Suppressor macrophage (primary cell): ENCODE data around the gene GNAL.
"Not testable (repeated sequence)": the region's sequence is repeated elsewhere in the genome, so short reads cannot be mapped to it uniquely, and the experiment has no call there.

Experiments used
- DNase-seq, 4 experiments: peaks; one replicate each; pipeline ENCODE4 v3.0.0-alpha.2; 2020 to 2022

GNAL gene

GRCh38 chr18:11851146-11851805 is 162.2 kb downstream of the GNAL start, which contains the start of gene CHMP1B:
Gene CHMP1B, plus strand, starts transcription at chr18:11851413. Its CDS starts 99 bp downstream, at chr18:11851512.
- DNase-seq: peak; percentile 99 to 100 (median 99)

DNA sequence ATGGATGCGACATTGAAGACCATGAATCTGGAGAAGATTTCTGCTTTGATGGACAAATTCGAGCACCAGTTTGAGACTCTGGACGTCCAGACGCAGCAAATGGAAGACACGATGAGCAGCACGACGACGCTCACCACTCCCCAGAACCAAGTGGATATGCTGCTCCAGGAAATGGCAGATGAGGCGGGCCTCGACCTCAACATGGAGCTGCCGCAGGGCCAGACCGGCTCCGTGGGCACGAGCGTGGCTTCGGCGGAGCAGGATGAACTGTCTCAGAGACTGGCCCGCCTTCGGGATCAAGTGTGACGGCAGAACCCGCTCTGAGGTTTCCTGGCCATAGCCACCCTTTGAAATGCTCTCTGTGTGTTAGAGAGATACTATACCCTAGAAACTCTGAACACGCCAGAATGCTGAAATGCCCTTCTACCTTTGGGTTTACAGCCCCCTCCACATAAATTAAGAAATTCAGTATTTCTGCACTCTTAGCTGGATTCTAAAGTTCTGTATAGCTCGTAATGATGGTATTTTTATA is 162.8 kb downstream of the GNAL start:
- peak; percentile 59 to 75 (median 66) for DNase-seq

GRCh38 chr18:11854554-11854953 is 165.5 kb downstream of the GNAL start:
- DNase-seq: not testable (repeated sequence)

DNA sequence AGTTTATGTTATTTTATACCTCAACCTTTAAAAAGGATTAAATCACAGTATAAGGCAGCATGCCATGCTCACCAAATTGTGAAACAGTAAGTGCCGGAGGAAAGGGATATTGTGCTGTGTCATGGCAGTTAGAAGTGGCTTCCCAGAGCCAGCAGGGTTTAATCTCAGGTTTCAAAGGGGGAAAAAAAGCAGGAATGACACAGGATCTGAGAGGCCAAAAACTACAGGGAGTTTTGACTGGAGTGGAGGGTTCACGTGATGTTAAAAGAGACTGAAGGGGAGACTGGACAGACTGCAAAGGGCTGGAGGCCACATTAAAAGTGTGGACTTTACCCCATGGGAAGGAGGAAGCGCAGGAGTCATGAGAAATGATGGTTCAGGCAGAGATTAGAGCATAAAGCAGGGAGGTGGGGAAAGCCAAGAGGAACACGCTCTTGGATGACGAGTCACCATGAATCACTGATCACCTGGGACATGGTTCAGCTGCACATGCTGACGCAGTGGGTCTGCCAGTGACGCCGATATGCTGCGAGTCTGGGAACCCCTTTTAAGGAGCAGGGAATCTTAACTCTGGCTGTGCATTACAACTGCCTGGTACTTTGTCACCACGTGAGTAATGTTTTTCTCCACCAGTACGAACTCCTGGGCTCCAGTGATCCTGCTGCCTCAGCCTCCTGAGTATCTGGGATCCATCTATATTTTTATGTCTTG is 168.3 kb downstream of the GNAL start:
- peak; percentile 91 to 99 (median 94) for DNase-seq

DNA sequence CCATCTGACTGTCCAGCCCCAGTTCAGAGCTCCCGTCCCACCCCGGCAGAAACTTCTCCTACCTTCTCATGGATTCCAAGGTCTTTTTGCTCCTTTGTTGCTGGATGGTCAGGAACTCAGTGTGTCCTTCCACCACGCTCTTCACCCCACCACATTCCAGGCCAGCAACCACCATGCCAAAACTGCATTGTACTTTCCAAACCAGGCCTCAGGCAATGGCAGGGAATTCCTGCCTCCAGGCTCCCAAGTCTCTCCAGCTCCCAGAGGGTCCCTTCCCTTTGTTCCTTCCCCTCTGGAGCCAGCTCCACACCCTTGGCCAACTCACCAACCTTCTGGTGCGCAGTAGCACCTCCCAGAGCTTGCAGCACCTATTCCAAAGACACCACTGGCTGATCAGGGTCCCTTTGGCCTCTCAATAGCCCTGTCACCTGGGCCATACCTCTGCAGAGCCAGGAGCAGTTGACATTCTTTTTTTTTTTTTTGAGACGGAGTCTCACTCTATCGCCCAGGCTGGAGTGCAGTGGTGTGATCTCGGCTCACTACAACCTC is 170.3 kb downstream of the GNAL start:
- DNase-seq: no peak

DNA sequence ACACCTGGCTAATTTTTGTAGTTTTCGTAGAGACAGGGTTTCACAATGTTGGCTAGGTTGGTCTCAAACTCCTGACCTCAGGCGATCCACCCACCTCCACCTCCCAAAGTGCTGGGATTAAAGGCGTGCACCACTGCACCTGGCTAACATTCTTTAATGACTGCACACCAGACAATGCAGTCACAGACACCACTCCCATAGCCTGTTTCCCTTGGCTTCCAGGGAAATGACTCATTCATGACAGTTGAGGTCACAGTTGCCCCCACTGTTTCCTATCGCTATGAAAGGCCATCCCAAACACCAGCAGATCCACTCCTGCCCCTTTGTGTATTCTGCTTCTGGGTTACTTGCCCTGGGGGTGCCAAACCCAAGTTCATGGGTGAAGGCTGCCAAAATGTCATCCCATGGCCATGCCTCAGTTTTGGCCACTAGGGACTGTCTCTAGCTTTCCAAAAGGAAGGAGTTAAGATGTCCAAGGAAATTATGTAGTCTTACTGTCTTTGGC is 170.9 kb downstream of the GNAL start:
- DNase-seq: peak; percentile 36 to 66 (median 42)

GRCh38 chr18:11860594-11861450 is 171.8 kb downstream of the GNAL start:
- no peak for DNase-seq

- DNase-seq: no peak
Observed at GRCh38 chr18:11861583-11862288, 172.7 kb downstream of the GNAL start.

DNA sequence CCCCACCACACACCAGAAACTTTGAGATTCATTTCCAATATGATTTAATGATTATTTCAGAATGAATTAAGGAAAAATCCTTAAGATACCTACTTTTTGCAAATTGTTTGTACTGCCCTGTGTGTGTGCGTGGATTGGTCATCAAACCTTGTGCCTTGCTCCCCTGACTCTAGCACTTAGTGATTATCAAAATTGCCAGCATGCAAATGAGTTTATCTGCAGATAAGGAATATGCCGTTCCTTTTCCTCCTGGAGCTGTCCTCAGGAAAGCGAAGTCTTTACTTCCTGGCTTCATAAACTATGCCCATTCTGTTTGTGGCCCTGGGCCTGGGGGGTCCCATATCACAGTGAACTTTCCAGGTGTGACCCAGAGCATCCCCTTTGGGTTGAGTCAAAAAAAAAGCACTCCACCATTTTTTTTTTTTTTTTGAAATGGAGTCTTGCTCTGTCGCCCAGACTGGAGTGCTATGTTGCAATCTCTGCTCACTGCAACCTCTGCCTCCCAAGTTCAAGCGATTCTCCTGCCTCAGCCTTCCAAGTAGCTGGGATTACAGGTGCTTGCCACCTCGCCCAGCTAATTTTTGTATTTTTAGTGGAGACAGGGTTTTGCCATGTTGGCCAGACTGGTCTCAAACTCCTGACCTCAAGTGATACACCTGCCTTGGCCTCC is 173.5 kb downstream of the GNAL start:
- DNase-seq: no peak

DNA sequence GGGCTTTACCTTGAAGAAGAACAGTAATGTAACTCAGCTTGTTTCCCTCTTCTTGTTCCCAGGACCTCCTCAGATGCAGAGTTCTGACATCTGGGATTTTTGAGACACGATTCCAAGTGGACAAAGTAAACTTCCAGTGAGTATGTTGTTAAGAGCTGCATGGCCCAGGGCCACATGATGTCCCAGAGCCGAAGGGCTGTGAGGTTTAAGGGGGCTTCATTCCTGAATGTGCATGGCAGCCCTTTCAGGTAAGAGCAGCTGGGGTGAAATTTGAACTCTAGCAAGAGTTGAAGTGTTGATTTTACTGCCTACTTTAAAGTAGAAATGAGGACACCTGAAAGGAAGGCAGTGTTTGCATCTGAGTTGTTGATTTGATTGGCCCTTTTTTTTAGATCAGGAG is 175.4 kb downstream of the GNAL start:
- DNase-seq: no peak

DNA sequence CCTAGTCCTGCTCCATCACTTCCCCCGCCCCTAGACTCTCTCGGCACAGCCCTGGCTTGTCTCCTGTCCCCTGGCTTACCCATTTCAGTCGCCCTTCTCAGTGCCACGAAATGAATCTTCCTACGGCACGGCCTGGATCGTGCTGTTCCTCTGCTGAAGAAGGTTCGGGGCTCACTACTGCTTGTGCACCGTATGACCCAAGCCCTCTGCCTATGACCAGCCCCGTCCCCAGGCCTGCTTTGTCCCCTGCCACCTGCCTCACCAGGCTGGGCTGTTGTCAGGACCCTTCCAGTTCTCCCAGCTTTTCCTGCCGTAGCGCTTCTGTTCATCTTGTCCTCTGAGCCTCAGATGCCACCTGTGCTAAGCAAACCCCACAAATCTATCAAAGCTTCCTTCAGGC is 176.0 kb downstream of the GNAL start:
- DNase-seq: no peak

DNA sequence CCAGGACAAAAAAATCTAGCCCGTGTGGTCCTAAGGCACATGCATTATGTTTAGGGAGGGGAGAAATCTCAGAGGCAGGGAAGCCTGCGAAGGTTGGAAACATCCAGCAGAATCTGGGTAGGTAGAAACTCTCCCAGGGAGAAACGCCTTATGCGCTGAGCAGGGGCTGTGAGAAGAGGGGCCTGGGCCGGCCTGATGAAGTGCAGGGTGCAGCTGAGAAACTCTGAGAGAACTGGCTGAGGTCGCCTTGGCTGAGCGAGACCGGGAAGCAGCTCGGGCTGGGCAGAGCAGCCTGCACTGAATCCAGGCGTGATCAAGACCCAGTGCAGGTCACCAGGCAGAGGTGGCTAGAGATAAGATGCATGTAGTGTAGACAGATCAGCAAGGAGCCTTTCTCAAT is 177.3 kb downstream of the GNAL start:
- DNase-seq: no peak

DNA sequence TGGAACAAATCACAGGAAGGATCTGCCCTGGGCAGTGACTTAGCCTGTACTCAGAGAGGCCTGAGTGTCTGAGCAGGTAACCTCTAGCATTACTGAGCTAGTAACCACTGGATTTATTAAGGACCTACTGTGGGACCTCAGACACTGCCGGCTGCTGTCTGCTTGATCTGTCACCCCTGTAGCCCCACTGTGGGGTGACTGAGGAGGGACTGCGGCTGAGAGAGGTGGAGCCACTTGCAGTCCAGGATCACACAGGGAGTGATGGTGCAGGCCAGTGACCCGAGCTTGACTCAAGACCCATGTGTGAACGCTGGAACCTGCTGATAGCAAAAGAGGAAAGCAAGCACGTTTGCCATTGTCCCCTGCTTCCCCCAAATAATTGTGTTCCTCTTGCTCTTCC is 177.7 kb downstream of the GNAL start:
- DNase-seq: no peak

DNA sequence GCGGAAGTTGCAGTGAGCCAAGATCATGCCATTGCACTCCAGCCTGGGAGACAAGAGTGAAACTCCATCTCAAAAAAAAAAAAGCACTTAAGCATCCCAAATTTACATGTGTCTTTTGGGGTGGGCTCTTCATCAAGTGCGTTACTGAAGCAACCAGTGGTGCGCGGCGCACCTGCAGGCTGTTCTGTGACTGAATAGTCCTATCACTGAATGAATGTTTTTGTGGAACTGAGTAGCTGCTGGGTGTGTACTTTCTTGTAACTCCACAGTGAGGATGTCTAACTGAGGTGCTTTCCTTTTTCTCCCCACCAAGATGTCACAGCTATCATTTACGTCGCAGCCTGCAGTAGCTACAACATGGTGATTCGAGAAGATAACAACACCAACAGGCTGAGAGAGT is 179.2 kb downstream of the GNAL start:
- DNase-seq: no peak

DNA sequence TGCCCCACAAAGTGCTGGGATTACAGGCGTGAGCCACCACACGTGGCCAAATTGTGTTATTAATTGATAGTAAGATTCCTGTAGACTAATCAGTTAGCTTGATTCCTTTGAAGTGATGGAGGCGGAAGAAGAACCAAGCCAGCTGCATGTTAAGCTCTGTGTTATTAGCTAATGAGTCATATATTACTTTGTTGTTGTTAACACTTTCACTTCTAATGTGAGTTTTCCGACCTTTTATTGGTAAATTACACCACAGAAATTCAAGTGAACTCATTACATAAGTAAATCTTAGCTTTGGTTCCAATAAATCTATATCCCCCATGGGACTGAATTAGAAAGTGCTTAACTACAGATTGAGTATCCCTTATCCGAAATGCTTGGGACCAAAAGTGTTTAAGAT is 182.4 kb downstream of the GNAL start:
- no peak for DNase-seq

DNA sequence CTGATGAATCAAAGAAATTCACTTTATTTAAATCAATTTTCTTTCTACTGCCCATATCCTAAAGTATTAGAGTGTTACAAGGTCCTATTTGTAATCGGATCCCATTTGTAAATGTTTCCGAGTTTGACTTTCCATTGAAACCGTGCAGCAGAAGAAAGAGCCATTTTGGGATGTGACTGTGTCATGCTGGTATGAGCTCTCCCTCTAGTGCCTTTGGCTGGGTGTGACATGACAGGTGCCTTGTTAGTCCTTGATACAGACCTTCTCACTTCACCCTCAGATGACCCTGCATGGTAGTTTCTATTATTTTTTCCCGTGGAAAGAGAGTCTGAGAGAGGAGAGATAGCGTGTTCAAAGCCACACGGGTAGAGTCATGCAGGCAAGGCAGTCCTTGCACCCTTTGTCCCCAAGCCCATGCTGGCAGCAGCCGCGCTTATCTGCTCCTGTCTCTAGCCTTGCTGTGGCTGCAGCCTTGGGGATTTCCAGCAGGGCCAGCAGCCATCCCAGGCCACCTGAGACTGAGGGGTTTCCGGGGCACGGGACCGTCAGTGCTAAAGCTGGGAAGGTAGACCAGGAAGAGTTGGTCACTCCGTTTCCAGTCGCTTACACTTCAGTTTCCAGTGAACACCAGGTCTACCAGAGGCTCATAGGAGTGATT is 183.5 kb downstream of the GNAL start:
- DNase-seq: peak in 3 of 4 experiments; percentile 52 to 54 (median 52)

- no peak for DNase-seq
Observed at GRCh38 chr18:11873670-11874340, 184.7 kb downstream of the GNAL start.

DNA sequence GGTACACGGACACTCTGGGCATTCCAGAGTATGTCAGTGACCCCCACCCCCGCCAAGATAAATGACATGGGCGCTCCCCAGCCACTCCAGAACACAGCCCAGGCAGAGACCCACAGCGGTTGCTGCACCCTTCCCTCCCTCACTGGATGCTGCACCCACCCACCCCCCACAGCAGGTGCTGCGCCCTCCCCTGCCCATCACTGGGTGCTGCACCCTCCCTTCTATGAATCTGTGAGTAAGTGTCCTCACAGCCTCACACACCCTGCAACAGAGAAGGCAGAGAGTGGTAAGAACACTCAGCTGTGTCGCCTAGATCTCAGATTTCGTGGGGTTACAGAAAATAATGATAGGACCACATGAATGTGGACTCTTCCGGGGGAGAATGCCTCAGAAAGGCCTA is 185.6 kb downstream of the GNAL start:
- no peak for DNase-seq

DNA sequence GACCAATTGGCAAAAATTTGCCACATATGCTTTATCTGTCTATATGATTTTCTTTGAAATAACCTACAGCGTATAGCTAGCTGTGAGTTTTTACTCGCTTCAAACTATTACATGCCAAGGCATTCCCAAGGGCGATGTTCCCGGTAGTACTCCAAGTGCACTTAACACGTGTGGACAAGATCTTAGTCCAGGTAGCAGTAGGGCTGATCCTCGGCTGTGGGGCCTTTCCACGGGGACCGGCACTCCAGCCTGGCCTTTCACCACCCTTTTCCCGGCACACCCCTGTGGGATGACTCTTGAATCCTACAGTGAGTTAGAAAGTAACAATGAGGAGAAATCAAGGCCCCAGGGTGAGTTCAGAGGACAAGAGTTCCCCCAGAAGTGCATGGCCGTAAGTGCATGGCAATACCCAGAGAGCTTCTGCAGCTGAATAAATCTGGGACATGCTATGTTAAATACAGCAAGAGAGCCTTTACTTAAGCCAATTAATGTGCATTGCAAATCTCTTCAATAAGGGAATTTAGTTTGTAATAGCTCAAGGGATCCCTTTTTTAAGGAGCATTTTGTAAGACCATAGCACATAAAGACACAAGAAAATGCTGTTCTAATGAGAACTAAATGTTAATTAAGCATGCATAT is 188.6 kb downstream of the GNAL start:
- DNase-seq: no peak
